Mucosa of descending colon (tissue), 3 donors: ENCODE results near the gene APBB2. TPM values are rescaled to one million over a fixed set of nuclear protein-coding genes. Genes with fewer than 3 reads are reported as not detected.

Experiments used
- ATAC-seq: fragments of 200-7000 bp; cut with Tn5 transposase; one replicate; pipeline ENCODE4 v1.9.1; 2020; ENCODE audit warnings: mild to moderate bottlenecking, moderate library complexity
- DNase-seq, 3 donors: peaks; one replicate each; pipeline ENCODE4 v3.0.0-alpha.2; 2020
- H3K36me3 ChIP-seq: fragments of 200-600 bp; one replicate; pipeline ENCODE4 v1.8.0; 2021; ENCODE audit warnings: low read depth, mild to moderate bottlenecking
- H3K4me1 ChIP-seq: fragments of 200-600 bp; one replicate; pipeline ENCODE4 v1.8.0; 2021; ENCODE audit warnings: low read depth, mild to moderate bottlenecking
- H3K4me3 ChIP-seq: fragments of 200-600 bp; one replicate; pipeline ENCODE4 v1.8.0; 2021; ENCODE audit warnings: mild to moderate bottlenecking
- H3K9me3 ChIP-seq: fragments of 200-600 bp; one replicate; pipeline ENCODE4 v1.8.0; 2021; ENCODE audit warnings: mild to moderate bottlenecking
- CTCF ChIP-seq: fragments of 200-600 bp; IDR thresholded peaks from one replicate; pipeline ENCODE4 v1.8.0; 2022; ENCODE audit warnings: antibody characterized with exemption, mild to moderate bottlenecking
- intact Hi-C, 2 donors: fragments of 100-400 bp; cut with DNase I in 1 of 2; cut with micrococcal nuclease in 1 of 2; formaldehyde crosslinking; loops; one replicate each; pipeline versions ENCODE4 v1.11.0 to v1.11.1; 2022; cut with DNase I, micrococcal nuclease
- total RNA-seq, 3 donors: library from RNA; stranded (reverse); fragmentation: NEBNext Ultra II Directional in 2 of 3; extraction: Animal tissue kit (Norgen Biotek cat#: 25700) in 2 of 3; gene quantifications; one replicate each; pipeline versions ENCODE4 v1.2.1 to v1.2.4, GENCODE V29; 2021 to 2023
- donor health status: DM: no; HTN: no; CAD: no; lungs with moderate emphysema.
- donor health status: DM: no; HTN: no; CAD: no.
- donor health status: DM: no; HTN: yes; CAD: no.

The APBB2 gene
- total RNA-seq, 3 donors from 2014 or later = 26.3 to 68.3 (median 29.6) TPM

- Histone ChIP-seq H3K36me3 (no peaks in the 10 kb centered on the region), H3K4me1 (no peaks in the 10 kb centered on the region), H3K4me3 (no peak overlapping the region), H3K9me3 (no peaks in the 10 kb centered on the region)
- TF ChIP-seq CTCF = no peak
- DNase-seq = no peak
- no peak for ATAC-seq
- intact Hi-C loops = no loop called here
These were observed 47.2 kb downstream of the APBB2 start for GRCh38 chr4:41167191-41167590.

- ATAC-seq (no peak), DNase-seq (no peak)
- TF ChIP-seq CTCF = no peak
- Histone ChIP-seq H3K4me1 (no peaks in the 10 kb centered on the region), H3K9me3 (no peaks in the 10 kb centered on the region), H3K36me3 (no peaks in the 10 kb centered on the region), H3K4me3 (no peak overlapping the region)
- intact Hi-C loops = no loop called here
These were observed 49.9 kb downstream of the APBB2 start for GRCh38 chr4:41164405-41164804.

GRCh38 chr4:41161355-41161754 is 53.0 kb downstream of the APBB2 start:
- DNase-seq (no peak), ATAC-seq (no peak)
- Histone ChIP-seq H3K9me3 (no peaks in the 10 kb centered on the region), H3K36me3 (no peaks in the 10 kb centered on the region), H3K4me3 (no peak overlapping the region), H3K4me1 (peaks cover 12% of the 10 kb centered on the region)
- TF ChIP-seq CTCF = no peak
- intact Hi-C loops = no loop called here

- intact Hi-C loops = no loop called here
- TF ChIP-seq CTCF = no peak
- DNase-seq (no peak), ATAC-seq (no peak)
- no peaks in the 10 kb centered on the region for H3K36me3 ChIP-seq
- no peaks in the 10 kb centered on the region for H3K9me3 ChIP-seq
- H3K4me3 ChIP-seq = no peak overlapping the region
- peaks cover 12% of the 10 kb centered on the region for H3K4me1 ChIP-seq
These were observed 53.5 kb downstream of the APBB2 start for GRCh38 chr4:41160856-41161255.

GRCh38 chr4:41160012-41160789 is 54.1 kb downstream of the APBB2 start:
- ATAC-seq (no peak), DNase-seq (no peak)
- no peaks in the 10 kb centered on the region for H3K9me3 ChIP-seq
- no peak overlapping the region for H3K4me3 ChIP-seq
- H3K4me1 ChIP-seq = peaks cover 12% of the 10 kb centered on the region
- no peak for TF ChIP-seq CTCF
- H3K36me3 ChIP-seq = no peaks in the 10 kb centered on the region
- intact Hi-C loops = no loop called here
